Mucosa of stomach (tissue), 1 donor: Measurements from ENCODE around the gene PLPPR1.

Experiments
- H3K27me3 ChIP-seq: one replicate; pipeline ENCODE4 v1.7.0; 2013; ENCODE audit warnings: mild to moderate bottlenecking, low read length; ENCODE audit not compliant: control insufficient read depth, insufficient read depth
- H3K36me3 ChIP-seq: one replicate; pipeline ENCODE4 v1.7.0; 2013; ENCODE audit warnings: low read length; ENCODE audit not compliant: control insufficient read depth, insufficient read depth
- H3K4me1 ChIP-seq: one replicate; pipeline ENCODE4 v1.7.0; 2013; ENCODE audit warnings: mild to moderate bottlenecking, low read length; ENCODE audit not compliant: control insufficient read depth, insufficient read depth
- H3K4me3 ChIP-seq: one replicate; pipeline ENCODE4 v1.7.0; 2013; ENCODE audit warnings: low read length
- H3K9ac ChIP-seq: one replicate; pipeline ENCODE4 v1.7.0; 2013; ENCODE audit warnings: mild to moderate bottlenecking, low read length, moderate library complexity
- H3K9me3 ChIP-seq: one replicate; pipeline ENCODE4 v1.7.0; 2013; ENCODE audit warnings: mild to moderate bottlenecking, low read length, moderate library complexity; ENCODE audit not compliant: control insufficient read depth
- donor health status: Pancreatic carcinoma.

PLPPR1 gene

GRCh38 chr9:101132801-101133200 is 104.3 kb downstream of the PLPPR1 start:
- H3K9ac ChIP-seq, result no peak overlapping the region
- H3K9me3 ChIP-seq, result no peaks in the 10 kb centered on the region
- no peak overlapping the region for H3K4me3 ChIP-seq
- H3K27me3 ChIP-seq, result no peaks in the 10 kb centered on the region
- H3K36me3 ChIP-seq, result no peaks in the 10 kb centered on the region
- H3K4me1 ChIP-seq, result no peaks in the 10 kb centered on the region

GRCh38 chr9:101138509-101138908 is 110.0 kb downstream of the PLPPR1 start:
- Histone ChIP-seq H3K27me3 (no peaks in the 10 kb centered on the region), H3K9ac (no peak overlapping the region), H3K4me1 (no peaks in the 10 kb centered on the region), H3K9me3 (no peaks in the 10 kb centered on the region), H3K36me3 (no peaks in the 10 kb centered on the region), H3K4me3 (no peak overlapping the region)

- Histone ChIP-seq H3K9me3 (no peaks in the 10 kb centered on the region), H3K36me3 (no peaks in the 10 kb centered on the region), H3K27me3 (no peaks in the 10 kb centered on the region), H3K4me3 (no peak overlapping the region), H3K4me1 (no peaks in the 10 kb centered on the region), H3K9ac (no peak overlapping the region)
Measured at GRCh38 chr9:101139082-101139481, 110.6 kb downstream of the PLPPR1 start.

GRCh38 chr9:101140764-101141163 is 112.2 kb downstream of the PLPPR1 start:
- Histone ChIP-seq H3K4me3 (no peak overlapping the region), H3K4me1 (no peaks in the 10 kb centered on the region), H3K9ac (no peak overlapping the region), H3K36me3 (no peaks in the 10 kb centered on the region), H3K27me3 (no peaks in the 10 kb centered on the region), H3K9me3 (no peaks in the 10 kb centered on the region)

GRCh38 chr9:101146508-101146907 is 118.0 kb downstream of the PLPPR1 start:
- Histone ChIP-seq H3K4me3 (no peak overlapping the region), H3K27me3 (no peaks in the 10 kb centered on the region), H3K9me3 (no peaks in the 10 kb centered on the region), H3K4me1 (no peaks in the 10 kb centered on the region), H3K9ac (no peak overlapping the region), H3K36me3 (no peaks in the 10 kb centered on the region)

- H3K9me3 ChIP-seq, result no peaks in the 10 kb centered on the region
- H3K27me3 ChIP-seq, result no peaks in the 10 kb centered on the region
- no peak overlapping the region for H3K9ac ChIP-seq
- no peaks in the 10 kb centered on the region for H3K36me3 ChIP-seq
- H3K4me1 ChIP-seq, result no peaks in the 10 kb centered on the region
- no peak overlapping the region for H3K4me3 ChIP-seq
Measured at GRCh38 chr9:101148344-101148743, 119.8 kb downstream of the PLPPR1 start.

GRCh38 chr9:101158361-101158760 is 129.8 kb downstream of the PLPPR1 start:
- no peaks in the 10 kb centered on the region for H3K4me1 ChIP-seq
- no peaks in the 10 kb centered on the region for H3K27me3 ChIP-seq
- H3K36me3 ChIP-seq, result no peaks in the 10 kb centered on the region
- no peak overlapping the region for H3K9ac ChIP-seq
- no peak overlapping the region for H3K4me3 ChIP-seq
- H3K9me3 ChIP-seq, result no peaks in the 10 kb centered on the region

GRCh38 chr9:101162231-101162630 is 133.7 kb downstream of the PLPPR1 start:
- Histone ChIP-seq H3K27me3 (no peaks in the 10 kb centered on the region), H3K4me3 (no peak overlapping the region), H3K9ac (no peak overlapping the region), H3K36me3 (no peaks in the 10 kb centered on the region), H3K4me1 (no peaks in the 10 kb centered on the region), H3K9me3 (no peaks in the 10 kb centered on the region)

GRCh38 chr9:101165131-101165530 is 136.6 kb downstream of the PLPPR1 start:
- no peaks in the 10 kb centered on the region for H3K4me1 ChIP-seq
- H3K9ac ChIP-seq, result no peak overlapping the region
- H3K4me3 ChIP-seq, result no peak overlapping the region
- no peaks in the 10 kb centered on the region for H3K36me3 ChIP-seq
- no peaks in the 10 kb centered on the region for H3K27me3 ChIP-seq
- H3K9me3 ChIP-seq, result no peaks in the 10 kb centered on the region

- no peaks in the 10 kb centered on the region for H3K9me3 ChIP-seq
- H3K4me3 ChIP-seq, result no peak overlapping the region
- H3K9ac ChIP-seq, result no peak overlapping the region
- H3K36me3 ChIP-seq, result no peaks in the 10 kb centered on the region
- H3K27me3 ChIP-seq, result no peaks in the 10 kb centered on the region
- no peaks in the 10 kb centered on the region for H3K4me1 ChIP-seq
Measured at GRCh38 chr9:101167490-101168134, 139.1 kb downstream of the PLPPR1 start.

- H3K4me3 ChIP-seq, result no peak overlapping the region
- no peaks in the 10 kb centered on the region for H3K9me3 ChIP-seq
- H3K4me1 ChIP-seq, result no peaks in the 10 kb centered on the region
- H3K27me3 ChIP-seq, result no peaks in the 10 kb centered on the region
- no peaks in the 10 kb centered on the region for H3K36me3 ChIP-seq
- H3K9ac ChIP-seq, result no peak overlapping the region
Measured at GRCh38 chr9:101172616-101173015, 144.1 kb downstream of the PLPPR1 start.

GRCh38 chr9:101173907-101174306 is 145.4 kb downstream of the PLPPR1 start:
- Histone ChIP-seq H3K36me3 (no peaks in the 10 kb centered on the region), H3K4me3 (no peak overlapping the region), H3K9ac (no peak overlapping the region), H3K4me1 (no peaks in the 10 kb centered on the region), H3K9me3 (no peaks in the 10 kb centered on the region), H3K27me3 (no peaks in the 10 kb centered on the region)

GRCh38 chr9:101176384-101176783 is 147.9 kb downstream of the PLPPR1 start:
- Histone ChIP-seq H3K4me3 (no peak overlapping the region), H3K4me1 (no peaks in the 10 kb centered on the region), H3K27me3 (no peaks in the 10 kb centered on the region), H3K9me3 (no peaks in the 10 kb centered on the region), H3K9ac (no peak overlapping the region), H3K36me3 (no peaks in the 10 kb centered on the region)
